Activated CD8-positive, alpha-beta memory T cell treated with anti-CD3 and anti-CD28 coated beads, Interleukin-2, amount 50 U/mL, for 1 hour (primary cell): ENCODE data around the gene SZRD1.

Experiments used
- DNase-seq: peaks from one replicate; pipeline ENCODE4 v3.0.0-alpha.2; 2020; ENCODE audit errors: extremely low read depth

Gene SZRD1

DNA sequence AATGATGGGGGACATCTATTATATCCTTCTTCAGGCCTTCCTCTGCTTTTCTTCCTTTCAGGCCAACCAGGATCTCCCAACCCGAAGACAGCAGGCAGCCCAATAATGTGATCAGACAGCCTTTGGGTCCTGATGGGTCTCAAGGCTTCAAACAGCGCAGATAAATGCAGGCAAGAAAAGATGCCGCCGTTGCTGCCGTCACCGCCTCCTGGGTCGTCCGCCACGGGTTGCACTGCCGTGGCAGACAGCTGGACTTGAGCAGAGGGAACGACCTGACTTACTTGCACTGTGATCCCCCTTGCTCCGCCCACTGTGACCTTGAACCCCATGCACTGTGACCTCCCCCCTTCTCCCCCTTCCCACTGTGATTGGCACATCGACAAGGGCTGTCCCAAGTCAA, 27.9 kb downstream of the SZRD1 start:
- DNase-seq: no peak

DNA sequence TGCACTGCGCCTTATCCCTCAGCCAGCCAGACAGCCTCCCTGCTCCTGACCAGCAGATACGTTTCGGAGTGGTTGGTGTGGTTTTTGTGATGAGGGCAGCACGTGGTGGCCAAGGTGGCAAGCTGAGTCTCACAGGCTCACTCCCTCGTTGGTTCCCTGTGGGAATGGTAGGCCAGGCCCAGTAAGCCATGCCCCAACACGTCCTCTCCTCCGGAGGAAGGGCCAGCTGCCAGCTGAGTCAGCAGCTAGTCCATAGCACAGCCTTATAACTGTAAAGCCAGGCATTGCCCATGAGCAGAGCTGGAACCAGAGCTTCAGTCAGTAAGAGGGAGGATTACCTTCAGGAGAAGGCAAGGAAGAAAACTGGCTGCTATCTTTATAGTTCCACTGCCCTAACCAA, 29.5 kb downstream of the SZRD1 start:
- no peak for DNase-seq

DNA sequence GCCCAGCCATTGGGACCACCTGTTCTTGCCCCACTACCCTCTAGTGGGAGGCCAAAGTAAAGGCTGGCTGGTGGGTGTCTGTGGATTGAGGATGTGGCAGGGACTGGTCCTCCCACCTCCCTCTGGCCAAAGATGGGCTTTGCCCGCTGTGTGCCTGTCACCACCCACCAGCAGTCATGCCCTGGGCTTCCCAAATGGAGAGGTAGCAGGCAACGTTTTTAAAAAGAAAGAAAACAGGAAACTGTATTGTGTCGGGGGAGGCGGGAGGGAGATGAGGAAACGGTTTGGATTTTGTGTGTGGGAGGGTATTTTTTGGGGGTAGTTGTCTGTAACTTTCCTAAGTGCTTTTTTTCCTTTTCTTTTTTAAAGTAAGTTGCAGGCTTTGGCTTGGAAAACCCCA, 30.1 kb downstream of the SZRD1 start:
- DNase-seq: no peak

DNA sequence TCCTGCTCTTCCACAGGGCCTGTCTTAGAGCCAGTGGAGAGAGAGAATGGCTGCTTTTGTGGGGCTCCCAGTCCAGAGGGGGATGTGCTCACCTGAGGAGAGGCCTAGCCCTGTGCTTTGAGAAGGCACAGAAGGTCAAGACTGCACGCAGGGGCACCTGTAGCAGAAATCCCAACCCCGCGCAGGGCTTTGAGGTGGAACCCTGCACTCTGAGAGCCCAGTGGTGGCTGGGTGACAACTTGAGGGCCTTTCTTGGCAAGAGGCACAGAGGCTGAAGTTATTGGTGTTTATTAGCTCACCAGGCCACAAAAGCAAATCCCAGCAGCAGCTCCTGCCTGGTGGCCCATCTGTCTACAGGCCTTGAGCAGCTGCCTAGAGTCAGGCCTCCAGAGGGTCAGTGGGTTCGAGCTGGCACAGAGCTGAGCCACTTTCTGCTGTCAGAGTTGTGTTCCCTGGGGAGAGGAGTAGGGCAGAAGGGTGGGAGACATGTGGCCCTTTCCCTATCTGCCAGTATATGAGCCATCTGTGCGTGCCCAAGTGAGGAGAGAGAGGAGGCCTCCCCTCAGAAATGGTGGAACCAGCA, 31.4 kb downstream of the SZRD1 start:
- no peak for DNase-seq

- no peak for DNase-seq
These were observed 35.7 kb downstream of the SZRD1 start for GRCh38 chr1:16402742-16403141.

DNA sequence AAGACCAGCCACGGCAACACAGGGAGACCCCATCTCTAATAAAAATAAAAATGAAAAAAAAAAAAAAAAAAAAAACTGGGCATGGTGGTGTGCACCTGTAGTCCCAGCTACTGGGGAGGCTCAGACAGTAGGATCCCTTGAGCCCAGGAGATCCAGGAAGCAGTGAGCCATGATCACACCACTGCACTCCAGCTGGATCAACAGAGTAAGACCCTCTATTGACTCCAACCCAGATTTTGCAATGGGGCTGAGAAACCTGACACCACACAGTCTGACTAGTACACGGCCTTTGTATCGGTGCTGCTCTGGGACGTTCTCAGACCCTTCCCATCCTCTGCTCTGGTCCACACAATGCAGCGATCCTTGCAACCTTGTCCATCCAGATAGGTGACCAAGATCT, 38.4 kb downstream of the SZRD1 start:
- no peak for DNase-seq

DNA sequence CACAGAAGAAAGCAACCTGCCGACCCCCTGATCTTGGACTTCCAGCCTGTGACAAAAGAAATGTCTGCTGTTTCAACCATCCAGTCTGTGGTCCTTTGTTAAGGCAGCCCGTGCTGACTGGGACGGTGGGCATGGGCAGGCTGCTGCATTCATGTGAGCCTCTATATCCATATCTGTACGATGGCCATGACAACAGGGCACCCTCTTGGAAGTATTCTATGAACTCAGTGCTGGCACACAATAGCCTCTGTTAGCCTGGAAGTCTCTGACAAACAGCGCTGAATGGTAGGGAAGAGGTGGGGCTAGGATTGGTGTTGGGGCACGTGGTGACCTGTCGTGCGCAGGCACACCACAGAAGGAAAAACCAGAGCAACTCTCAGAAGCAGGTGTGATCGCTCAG, 39.8 kb downstream of the SZRD1 start:
- no peak for DNase-seq

DNA sequence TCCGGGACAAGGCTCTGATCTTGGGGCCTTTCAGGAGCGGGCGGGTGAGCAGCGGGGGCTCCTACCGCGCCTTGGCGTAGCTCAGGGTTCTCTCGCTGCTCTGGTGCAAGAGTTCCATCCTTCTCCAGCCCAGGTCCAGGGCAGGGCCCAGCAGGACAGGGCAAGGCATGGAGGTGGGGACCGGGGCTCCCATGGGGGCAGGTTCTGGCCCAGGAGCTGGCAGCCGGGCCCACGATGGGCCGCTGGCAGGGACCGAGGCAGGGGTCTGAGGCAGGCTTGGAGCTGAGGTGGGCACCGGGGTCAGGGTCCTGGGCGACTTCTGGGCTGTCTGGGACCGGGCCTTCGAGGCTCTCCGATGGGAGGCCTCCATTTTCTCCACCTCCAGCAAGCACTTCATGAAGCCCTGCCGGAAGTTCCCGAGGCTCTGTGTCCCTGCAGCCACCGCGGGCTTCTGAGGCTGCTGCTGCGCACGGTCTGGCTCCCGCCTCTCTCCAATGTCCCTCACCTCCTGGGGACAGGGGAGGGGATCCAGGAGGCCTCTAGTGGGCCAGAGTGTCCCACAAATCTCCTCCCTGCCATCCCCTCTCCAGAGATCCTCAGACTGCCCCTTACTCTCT, 42.6 kb downstream of the SZRD1 start:
- no peak for DNase-seq

- no peak for DNase-seq
These were observed 43.8 kb downstream of the SZRD1 start for GRCh38 chr1:16410803-16411202.

DNA sequence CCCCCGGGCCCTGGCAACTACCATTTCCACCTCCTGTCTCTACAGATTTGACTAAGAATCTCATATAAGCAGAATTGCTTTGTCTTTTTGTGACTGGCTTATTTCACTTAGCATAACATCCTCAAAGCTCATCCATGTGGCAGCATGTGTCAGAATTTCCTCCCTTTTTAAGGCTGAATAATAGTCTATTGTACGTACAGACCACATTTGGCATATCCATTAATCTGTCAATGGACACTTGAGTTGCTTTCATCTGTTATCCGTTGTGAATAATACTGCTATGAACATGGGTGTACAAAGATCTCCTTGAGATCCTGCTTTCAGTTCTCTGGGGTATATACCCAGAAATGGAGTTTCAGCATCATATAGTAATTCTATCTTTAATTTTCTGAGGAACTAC, 46.1 kb downstream of the SZRD1 start:
- no peak for DNase-seq

DNA sequence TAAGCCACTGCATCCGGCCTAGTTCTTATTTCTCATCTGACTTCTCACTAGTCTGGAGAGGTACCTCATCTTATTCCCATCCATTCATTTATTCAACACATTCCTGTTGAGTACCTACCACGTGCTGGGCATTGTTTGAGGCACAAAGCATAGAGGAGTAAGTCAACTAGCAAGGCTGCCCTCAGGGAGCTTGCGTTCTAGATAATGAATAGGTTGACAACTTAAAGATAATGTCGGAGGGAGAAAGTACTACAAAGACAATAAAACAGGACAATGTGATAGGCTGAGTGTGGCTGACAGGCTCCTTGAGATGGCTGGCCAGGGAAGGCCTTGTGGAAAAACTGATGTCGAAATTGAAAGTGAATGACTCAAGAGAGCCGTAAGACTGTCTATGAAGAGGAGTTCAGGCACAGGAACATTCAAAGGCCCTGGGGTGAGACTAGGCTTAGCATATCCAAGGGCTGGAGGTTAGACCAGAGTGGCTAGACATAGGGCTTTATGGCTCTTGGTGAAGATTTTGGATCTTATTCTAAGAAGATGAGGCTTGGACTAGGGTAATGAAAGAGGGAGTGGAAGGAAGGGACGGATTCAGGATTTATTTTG, 51.9 kb downstream of the SZRD1 start:
- no peak for DNase-seq

GRCh38 chr1:16420424-16421118, 53.5 kb downstream of the SZRD1 start:
- DNase-seq: no peak

DNA sequence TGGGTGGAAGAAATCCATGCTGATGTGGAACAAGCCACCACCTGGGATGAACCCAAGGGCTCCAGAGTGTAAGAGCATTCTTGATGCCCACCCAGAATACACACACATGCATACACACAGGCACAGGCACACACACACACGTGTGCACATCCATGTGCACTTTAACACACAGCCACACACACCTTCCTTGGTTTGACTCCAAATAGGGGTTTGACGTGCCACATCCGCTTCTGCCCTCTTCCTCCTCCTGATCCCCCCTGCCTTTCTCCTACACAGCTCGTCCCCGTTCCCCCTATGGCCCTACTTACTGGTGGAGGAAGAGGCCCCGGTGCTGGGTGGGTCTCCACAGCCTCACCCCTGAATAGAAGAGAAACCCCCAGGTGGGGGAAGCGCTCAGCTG, 54.2 kb downstream of the SZRD1 start:
- no peak for DNase-seq

GRCh38 chr1:16422041-16422440, 55.0 kb downstream of the SZRD1 start:
- DNase-seq: no peak

GRCh38 chr1:16425125-16426025, 58.3 kb downstream of the SZRD1 start:
- no peak for DNase-seq

DNA sequence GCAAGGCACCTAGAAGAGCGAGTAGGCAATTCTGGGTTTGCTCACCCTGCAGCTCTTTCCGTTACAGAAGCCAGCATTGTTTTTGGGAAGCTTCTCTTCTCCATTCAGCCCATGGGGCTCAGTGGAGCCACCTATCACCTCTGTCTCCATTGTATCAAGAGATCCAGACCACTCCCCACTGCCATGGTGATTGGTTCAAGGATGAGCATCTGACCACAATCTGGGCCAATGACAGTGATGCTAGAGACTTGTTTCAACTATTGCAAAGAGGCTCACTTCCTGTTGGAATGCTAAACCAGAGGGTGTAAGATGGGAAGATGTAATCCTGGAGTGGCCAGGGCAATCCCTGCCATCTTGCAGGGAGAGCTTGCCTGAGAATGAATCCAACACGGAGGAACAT, 63.6 kb downstream of the SZRD1 start:
- no peak for DNase-seq

GRCh38 chr1:16433030-16433429, 66.0 kb downstream of the SZRD1 start:
- no peak for DNase-seq

GRCh38 chr1:16434007-16434406, 67.0 kb downstream of the SZRD1 start:
- DNase-seq: no peak

GRCh38 chr1:16434501-16434900, 67.5 kb downstream of the SZRD1 start:
- DNase-seq: no peak

DNA sequence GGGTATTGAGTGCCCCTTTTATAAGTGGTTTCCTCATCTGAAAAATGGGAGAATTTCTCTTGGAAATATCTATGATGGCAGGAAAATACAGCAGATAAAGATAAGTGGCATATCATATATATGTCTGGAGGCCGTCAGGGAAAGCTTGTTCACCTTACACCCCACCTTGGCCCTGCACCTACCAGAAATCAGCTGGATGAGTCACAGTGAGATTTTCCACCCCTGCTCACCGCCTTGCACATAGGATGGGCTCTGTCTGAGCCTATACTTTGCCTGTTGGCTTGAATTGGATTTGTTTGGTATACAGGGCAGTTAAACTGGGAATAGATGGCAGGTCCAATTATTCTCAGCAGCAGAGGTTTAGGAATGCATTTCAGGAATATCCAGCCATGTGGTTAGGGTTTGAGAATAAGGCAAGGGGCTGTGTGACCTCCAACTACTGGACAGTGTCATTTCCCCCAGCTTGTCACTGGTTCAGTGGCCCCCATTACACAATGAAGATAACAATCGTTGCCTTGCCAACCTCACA, 70.0 kb downstream of the SZRD1 start, which contains the start of gene SPATA21:
TSS of gene SPATA21 (minus strand) at position 479 of the 529 bp plus-strand sequence. CDS start 6,053 bp downstream, outside the sequence.
- no peak for DNase-seq

- no peak for DNase-seq
These were observed 71.5 kb downstream of the SZRD1 start for GRCh38 chr1:16438516-16438915.

DNA sequence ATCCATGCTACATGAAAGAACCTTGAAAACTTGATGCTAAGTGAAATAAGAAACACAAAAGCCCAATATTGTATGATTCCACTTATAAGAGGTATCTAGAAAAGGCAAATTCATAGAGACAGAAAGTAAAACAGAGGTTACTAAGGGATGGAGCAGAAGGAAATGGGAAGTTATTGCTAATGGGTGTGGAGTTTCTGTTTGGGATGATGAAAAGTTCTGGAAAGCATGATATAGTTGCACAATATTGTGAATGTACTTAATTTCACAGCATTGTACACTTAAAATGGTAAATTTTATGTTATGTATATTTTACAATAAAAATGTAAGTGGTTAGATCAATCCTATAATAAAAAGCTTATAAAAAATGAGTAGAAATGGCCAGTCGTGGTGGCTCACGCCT, 71.9 kb downstream of the SZRD1 start:
- DNase-seq: no peak
